Embryonic facial prominence (tissue), 1 donor: ENCODE measurements around the gene KDM6B.
A peak's percentile ranks its signal among the peaks of the same experiment; 100 is the strongest.

Experiments
- DNase-seq: peaks from one replicate; pipeline ENCODE4 v3.0.0-alpha.2; 2016; ENCODE audit errors: extremely low spot score

KDM6B gene

DNA sequence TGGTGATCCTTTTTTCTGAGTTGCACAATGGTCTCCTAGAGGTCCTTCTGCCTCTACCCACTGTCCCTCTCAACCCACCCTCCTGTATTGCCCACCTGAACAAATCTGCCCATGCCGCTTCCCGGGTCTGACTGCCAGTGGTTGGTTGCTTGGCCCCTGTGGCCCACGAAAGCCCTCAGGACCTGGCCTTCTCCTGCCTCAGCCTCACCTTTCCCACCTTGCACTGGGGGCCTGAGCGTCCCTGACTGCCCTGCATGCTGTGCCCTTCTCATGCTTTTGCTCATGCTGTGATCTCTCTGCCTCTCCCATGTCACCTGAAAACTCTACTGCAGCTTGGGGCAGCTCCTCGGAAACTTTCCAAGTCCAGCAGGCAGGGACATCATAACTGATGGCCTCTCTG, 13.8 kb upstream of the KDM6B start:
- no peak for DNase-seq

DNA sequence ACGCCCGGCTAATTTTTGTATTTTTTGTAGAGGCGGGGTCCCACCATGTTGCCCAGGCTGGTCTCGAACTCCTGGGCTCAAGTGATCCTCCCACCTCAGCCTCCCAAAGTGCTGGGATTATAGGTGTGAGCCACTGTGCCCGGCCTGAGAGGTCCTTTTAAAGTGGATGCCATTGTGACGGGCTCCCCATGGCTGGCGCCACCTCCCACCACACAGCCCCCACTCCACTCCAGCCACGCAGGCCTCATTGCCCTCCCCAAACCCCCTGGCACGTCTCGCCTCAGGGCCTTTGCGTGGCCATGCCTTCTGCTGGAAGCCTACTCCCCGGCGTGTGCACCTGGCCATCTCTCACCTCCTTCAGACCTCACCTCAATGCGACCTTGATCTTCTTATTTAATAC, 11.9 kb upstream of the KDM6B start:
- DNase-seq, result no peak

DNA sequence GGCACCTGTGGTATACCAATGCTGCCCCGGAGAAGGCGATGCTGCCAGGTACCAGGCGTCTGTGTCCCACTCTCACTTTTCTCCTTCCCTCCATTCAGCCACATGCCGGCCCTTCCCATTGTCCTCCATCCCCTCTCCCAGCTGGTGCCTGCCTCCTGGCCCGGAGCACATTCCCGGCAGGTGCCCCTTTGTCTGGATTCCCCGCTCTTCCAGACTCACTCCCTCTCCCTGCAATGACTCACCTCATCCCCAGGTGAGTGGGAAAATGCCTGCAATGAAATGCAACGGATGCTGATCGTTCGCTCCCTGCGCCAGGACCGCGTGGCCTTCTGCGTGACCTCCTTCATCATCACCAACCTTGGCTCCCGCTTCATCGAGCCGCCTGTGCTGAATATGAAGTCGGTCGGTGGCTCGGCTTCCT, 10.4 kb upstream of the KDM6B start:
- DNase-seq, result no peak

DNA sequence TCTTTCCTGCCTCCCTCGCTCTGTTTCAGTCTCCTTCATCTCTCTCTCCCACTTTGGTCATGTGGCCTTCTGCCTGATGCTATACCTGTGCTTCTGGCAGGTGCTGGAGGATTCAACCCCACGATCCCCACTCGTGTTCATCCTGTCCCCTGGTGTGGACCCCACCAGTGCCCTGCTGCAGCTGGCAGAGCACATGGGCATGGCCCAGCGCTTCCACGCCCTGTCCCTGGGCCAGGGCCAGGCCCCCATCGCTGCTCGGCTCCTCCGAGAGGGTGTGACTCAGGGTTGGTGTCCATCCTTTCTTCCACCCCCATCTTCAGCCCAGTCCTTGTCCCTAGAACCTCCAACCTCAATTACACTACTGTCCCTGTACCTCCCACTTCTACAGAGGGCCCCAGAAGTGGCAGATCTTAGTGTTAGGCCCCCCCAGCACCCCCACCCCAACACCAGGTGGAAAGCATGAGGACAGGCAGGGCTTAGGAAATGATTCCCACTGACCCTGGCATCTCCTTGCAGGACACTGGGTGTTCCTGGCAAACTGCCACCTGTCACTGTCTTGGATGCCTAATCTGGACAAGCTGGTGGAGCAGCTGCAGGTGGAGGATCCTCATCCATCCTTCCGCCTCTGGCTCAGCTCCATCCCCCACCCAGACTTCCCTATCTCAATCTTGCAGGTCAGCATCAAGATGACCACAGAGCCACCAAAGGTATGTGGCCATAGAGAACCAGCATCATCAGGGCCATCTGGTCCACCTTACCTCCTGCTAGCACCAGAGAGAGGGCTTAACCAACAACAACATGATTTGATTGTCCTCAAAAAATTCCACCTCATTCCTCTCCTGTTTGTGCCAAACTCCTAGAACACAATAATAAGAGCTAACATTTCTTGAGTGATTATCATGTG, 9.7 kb upstream of the KDM6B start:
- DNase-seq, result no peak

DNA sequence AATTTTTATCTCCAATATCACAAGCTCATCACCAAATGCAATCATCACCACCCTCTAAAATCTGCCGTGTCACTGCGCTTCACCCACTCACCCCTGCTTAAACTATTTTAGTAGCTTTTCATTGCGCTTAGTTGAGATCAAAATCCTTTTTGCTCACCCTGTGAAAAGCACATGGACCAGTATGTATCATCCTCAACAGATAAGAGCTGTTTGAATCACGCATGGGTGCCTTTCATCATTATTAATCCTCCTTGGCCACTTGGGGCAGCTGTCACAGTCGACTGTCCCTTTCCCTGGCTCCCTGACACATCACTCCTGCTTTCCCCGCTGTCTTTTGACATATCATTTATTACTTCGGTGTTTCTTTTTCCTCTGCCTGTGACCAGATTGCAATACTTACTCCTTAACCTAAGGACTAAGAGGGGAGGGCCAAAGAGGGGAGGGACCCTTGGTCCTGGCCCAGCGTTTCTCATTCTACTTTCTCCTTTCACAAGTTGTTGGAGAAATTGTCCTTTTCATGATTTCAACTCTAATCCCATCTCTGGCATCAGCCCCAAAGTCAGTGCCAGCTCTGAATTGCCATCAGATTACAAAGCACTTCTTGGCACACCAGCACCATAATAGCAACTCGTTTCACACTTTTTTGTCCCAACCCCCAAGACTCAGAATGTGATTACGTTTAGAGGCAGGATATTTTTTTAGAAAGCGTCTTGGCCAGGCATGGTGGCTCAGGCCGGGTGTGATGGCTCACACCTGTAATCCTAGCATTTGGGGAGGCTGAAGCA, 8.6 kb upstream of the KDM6B start:
- DNase-seq, result no peak

DNA sequence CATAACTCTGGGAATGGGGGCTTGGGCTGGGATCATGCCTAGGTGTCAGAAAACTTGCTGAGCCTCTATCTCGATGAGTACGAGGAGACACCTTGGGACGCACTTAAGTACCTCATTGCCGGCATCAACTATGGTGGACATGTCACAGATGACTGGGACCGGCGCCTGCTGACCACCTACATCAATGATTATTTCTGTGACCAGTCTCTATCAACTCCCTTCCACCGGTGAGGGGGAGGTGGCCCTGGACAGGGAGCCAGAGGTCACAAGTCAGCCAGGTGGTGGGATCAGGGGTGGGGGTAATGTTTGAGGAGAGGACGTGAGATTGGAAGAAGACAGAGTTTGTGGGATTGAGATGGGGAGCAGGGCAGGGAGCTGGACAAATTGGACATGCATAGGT, 3.4 kb upstream of the KDM6B start:
- no peak for DNase-seq

DNA sequence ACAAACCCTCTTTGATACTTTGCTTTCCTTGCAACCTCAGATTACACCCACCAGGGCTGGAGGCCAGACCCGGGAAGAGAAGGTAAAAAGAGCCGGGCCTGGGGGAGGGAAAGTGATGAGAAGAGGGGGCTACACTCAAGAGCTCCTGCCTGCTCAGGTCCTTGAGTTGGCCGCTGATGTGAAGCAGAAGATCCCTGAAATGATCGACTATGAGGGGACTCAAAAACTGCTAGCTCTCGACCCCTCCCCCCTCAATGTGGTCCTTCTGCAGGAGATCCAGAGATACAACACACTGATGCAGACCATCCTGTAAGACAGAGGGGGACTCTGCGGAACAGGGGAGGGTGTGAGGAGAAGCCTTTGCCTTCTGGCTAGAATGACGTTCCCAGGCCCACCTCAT, 2.8 kb upstream of the KDM6B start:
- no peak for DNase-seq

DNA sequence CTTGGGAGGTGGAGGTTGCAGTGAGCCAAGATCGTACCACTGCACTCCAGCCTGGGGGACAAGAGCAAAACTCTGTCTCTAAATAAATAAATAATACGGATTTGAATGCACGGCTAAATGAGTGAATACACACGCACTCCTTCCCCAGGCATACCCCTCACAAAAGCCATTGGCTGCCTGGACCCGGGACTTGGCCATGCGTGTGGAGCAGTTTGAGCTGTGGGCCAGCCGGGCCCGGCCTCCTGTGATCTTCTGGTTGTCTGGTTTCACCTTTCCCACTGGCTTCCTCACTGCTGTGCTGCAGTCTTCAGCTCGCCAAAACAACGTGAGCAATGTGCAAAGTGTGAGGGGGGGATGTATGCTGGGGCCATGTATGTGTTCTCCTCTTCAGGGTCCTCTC, 1.6 kb upstream of the KDM6B start:
- no peak for DNase-seq

DNA sequence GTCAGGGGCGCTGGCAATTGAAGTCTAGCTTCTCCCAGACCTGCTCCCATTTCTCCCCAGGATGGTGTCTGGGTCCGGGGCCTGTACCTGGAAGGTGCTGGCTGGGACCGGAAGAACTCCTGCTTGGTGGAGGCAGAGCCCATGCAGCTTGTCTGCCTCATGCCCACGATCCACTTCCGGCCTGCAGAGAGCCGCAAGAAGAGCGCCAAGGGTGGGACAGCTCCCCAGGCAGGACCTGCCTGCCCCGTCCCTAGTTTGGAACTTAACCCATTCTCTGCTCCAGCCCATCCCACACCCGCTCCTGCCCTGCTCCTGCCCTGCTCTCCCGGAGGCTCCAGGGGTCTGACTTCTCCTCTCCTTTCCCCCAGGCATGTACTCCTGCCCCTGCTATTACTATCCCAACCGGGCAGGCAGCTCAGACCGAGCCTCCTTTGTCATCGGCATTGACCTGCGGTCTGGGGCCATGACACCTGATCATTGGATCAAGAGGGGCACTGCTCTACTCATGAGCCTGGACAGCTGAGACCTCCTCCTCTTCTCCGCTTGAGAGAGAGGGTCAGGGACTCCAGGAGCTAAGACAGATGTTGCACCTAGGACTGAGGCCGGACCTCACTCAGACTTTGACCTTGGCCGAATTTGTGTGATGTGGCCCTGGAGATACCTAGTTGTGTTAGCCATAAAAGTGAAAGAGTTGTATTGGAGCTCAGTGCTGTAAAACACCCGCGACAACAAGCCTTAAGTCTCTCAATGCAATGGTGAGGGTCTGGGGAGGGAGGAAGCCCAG, 814 bp upstream of the KDM6B start:
- DNase-seq, result no peak

DNA sequence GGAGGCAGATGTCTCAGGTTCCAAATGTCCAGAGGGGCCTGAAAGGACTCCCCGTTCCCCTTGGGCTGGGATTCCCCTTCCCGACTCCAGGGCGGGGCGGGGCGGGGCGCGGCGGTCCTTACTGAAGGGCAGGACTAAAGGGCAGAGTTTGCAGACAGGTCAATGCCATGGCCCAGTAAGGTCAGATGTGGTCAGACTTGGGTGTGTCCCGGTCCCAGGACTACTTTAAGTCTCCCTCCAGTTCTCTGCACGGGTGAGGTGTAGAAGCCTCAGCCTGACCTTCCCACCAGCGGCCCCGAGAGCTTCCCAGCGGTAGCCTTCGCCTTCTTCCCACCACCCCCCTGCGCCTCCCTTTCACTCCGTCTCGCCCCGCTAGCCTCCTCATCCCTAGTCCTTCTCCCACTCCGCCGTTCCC, 532 bp downstream of the KDM6B start:
- DNase-seq, result no peak

DNA sequence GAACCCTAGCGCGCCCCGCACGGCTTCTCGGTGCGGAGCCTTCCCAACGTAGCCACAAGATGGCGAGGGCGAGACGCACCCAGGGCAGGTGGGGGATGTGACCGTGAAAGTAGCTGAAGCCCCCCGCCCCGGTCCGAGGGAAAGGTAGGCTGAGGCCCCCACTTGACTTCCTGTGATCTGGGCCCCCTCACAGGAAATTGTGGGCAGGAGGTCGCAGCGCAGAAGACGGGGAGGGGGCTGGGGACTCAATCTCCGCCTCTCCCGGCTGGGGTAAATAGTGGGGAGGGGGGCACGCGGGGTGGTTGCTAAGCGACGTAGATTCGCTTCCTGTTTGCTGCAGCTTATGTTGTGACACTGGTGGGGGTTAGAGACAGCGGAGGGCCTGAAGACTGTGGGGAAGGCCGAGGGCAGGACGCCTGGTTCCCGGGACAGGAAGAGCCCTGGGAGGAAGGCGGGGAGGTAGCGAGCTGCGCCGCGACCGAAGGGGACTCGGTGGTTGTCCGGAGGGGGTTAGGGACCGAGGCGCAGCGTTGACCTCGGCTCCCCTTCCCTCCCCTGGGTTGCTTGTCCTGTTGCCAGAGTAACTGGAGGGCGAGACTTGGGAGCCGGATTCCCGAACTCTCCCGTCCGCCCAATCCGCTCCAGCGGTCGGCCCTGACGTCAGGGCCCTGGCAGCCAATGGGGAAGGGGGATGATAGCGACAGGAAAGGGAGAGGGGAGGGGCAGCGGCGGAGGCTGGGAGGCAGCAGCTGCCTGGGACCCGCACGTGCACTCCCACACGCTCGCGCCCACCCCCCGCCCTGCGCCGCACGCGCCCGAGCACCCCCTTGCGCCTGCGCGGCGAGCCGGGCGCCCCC, 1.2 kb downstream of the KDM6B start:
- peak; percentile 98 for DNase-seq

DNA sequence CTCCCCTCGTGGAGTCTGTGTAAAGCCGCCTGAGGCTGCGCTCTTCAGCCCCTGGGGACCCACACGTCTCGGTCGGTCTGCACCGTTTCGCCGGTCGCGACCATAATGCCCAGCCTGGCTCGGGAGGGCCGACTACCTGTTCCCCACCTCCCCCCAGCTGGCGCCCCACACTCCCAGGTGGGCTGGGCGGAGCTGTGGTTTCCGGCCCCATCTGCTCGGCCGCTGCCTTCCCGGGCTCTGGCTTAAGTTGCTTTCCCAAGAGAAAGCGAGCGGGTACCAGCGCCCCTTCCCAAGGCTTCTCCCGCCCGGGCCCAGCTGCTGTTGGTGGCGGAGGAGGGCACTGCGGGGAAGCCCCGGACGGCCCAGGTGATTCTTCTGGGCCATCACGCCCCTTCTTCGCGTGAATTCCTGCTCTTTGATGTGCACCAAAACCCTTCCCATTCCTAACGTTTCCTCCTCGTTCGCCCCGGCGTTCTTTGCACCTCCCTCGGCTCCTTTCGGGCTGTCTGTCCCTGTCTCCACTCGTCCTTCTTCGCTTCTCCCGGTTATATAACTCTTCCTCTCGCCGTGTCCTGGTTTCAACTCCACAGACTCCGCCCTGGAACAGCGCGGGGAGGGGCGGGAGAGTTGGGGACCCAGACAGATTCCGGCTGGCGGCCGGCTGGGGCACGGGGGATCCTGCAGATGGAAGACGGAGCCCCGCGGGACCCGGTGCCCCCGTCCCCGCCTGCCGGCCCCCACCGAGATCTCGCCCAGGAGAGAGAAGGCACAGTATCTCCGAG, 2.0 kb downstream of the KDM6B start:
- DNase-seq, result peak; percentile 45

DNA sequence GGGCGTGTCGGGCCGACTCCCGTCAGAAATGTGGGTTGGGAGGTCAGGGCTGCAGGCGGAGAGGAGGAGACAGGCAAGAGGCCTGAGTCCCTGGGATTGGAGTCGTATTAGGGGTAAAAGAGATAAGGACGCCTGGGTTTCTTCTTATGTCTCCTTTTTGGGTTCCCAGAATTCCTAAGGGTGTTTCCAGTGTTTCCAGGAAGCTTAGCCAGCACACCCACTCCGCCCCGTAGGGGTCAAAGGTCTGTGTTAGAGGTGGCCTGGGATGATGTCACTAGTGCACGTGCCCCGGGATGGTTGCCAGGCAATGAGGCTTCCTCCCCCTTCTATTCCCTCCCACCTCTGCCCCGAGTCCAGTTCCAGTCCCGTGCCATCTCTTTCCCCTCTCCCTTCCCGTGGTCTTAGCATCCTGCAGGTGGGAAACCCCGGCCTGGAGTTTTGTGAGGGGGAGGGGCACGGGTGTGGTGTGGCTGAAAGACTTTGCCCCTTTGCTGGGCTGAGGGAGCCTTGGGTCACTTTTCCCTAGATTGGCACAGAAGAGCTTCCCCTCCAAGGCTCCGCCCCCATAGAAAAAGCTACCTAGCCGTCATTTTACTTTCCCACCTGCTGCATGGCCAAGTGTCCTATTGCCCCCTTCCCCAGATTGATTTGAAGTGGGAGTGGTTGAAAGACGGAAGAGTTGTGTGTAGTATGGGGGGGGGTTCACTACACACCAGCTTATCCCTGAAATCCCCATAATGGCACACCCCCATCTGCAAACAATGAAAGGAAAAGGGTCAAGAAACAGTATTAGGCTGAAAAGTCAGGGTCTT, 2.8 kb downstream of the KDM6B start:
- peak; percentile 87 for DNase-seq

DNA sequence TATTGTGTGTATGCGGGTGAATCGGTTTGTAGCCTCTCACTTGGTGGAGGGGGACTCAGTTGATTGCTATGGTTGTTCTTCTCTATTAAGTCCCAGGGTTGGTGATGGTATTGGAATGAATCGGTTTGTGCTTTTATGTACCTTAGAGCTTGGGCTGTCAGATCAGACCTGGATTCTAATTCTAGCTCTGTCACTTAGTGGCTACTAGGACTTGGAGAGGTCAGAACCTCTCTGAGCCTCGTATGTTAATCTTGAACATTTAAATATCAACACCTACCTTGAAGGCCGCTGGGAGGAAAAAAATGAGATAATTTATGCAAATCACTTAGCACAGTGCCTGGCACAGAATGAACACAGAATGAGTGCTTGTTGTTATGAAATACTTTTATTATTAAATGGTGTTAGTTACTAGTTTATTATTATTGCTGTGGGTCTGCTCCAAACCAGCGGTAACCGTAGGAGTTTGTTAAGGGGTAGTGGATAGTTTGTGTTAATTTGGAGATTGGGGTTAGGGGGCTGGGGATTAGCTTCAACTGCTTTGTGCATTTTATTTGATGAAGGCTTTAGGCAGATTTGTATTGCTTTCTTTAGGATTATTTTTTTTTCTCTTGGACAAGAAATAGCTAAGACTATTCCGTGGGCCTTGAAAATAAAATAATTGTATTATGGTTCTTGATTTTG, 3.5 kb downstream of the KDM6B start:
- no peak for DNase-seq

DNA sequence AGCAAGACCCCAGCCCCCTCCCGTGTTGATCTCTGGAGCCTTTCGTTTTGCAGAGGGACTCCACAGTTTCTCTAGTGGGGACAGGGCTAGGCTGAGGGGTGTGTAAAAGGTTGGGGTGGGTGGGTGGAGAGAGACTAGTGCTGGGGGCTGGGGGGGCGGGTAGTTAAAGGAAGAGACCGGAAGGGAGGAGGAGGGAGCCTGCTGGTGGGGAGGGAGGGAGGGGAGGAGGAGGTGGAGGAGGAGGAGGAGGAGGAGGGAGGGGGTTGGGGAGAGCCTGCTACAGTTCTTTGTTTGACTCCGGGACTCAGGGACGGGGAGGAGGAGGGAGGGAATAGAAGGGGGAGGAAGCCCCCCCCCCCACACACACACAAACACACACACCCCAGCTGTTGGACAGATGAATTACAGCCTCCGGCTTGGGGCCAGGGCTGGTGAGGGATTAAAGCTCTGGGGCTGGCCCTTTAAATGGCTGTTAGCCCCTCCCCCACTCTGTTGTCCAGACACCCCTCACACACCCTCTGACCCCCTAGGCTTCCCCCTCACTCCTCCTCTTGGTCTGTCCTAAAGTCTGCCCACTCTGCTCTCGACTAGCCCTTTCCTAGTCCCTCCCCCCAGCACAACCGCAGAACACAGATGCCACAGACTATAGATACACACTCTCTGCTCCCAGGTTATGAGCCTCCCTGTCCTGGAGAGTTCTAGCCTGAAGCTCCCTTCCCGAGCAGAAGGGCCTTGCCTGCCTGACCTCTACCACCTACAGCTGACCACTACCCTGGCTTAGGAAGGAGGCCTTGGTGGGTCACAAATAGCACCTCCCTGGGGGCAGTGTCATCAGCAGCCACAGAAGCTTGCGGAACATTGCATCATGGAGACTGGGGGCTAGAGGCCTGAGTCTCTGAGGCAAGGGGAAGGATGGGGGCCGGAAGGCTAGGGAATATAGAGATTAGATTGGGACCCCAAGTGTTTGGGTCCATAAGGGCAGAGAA, 4.4 kb downstream of the KDM6B start:
- peak; percentile 51 for DNase-seq

DNA sequence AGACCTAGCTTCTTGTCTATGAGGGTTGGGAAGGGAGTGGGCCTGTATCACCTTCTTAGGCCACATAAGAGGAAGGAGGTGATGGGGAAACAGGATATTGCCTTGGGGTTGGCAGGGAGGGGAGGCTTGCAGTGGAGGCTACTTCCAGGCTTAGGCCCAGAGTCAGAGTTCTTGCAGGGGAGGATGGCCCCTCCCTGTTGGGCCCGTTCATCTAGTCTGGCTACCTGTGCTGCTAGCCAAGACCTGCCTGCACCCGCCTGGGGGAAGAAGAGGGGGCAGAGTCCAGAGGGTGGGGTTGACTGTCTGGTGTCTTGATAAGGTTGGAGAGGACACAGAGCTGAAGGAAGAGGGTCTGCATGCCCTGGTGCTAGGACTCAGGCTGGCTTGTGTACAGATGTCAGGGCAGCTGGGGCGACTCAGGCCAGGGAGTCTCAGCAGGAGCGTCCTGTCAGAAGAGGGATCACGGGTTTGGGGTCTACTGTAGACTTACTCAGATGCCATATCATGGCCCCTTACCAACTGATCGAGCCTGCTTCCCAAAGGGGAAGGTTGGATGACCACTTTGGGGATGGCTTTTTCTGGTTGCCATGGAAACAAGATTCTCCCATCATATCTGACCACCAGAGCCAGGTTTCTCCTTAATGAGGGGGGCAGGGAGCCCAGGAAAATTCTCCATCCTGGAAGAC, 5.3 kb downstream of the KDM6B start:
- DNase-seq, result no peak

DNA sequence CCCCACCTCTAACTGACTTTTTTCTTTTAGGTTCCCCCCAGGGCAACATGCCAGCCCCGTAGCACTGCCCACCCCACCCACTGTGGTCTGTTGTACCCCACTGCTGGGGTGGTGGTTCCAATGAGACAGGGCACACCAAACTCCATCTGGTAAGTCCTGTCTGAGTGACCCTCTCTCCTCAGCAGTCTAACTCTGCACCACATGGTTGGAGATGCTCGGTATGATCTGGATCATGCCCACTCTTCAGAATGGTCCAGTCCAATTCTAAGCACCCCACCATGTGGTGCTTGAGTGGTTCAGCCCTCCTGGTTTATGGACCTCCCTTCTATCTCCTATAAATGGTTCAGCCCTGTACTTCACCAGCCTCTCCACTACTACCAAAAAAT, 5.9 kb downstream of the KDM6B start:
- DNase-seq, result no peak
